Activated naive CD8-positive, alpha-beta T cell treated with anti-CD3 and anti-CD28 coated beads, Interleukin-2, amount 10 ng/mL, durations not matched to agents 7 days and 5 days (primary cell): ENCODE measurements around the gene ERV3-1. TPM values are rescaled to one million over a fixed set of nuclear protein-coding genes. Genes with fewer than 3 reads are reported as not detected.
"Not testable (repeated sequence)": the region's sequence is repeated elsewhere in the genome, so short reads cannot be mapped to it uniquely, and the experiment has no call there.

Source experiments
- ATAC-seq: fragments of 150-1000 bp; cut with Tn5 transposase; one replicate; pipeline ENCODE4 v1.10.0; 2021; ENCODE audit warnings: low read depth, moderate library complexity
- POLR2A ChIA-PET: fragments of 350-600 bp; sonication (Branson Sonifier 250); formaldehyde crosslinking; loops from one replicate; lab custom pipeline; 2021; ENCODE audit warnings: antibody characterized with exemption; lab: Charles Lee
- DNase-seq: peaks from one replicate; pipeline ENCODE4 v3.0.0; 2021
- H3K27ac Mint-ChIP-seq: one replicate; pipeline ENCODE4 v1.8.0; 2022; ENCODE audit warnings: mild to moderate bottlenecking, mixed read lengths
- H3K27me3 Mint-ChIP-seq: one replicate; pipeline ENCODE4 v1.8.0; 2022; ENCODE audit warnings: mild to moderate bottlenecking, moderate library complexity, mixed read lengths
- H3K36me3 Mint-ChIP-seq: one replicate; pipeline ENCODE4 v1.8.0; 2021; ENCODE audit warnings: mild to moderate bottlenecking, mixed read lengths
- H3K4me1 Mint-ChIP-seq: one replicate; pipeline ENCODE4 v1.8.0; 2021; ENCODE audit warnings: mixed read lengths
- H3K4me3 Mint-ChIP-seq: one replicate; pipeline ENCODE4 v1.8.0; 2022; ENCODE audit warnings: mild to moderate bottlenecking, moderate library complexity, mixed read lengths
- H3K9me3 Mint-ChIP-seq: one replicate; pipeline ENCODE4 v1.8.0; 2021; ENCODE audit warnings: mixed read lengths
- total RNA-seq, 2 experiments: library from RNA; stranded (reverse); gene quantifications; one replicate each; pipeline ENCODE4 v1.2.3, GENCODE V29; 2021

ERV3-1 gene
- 10 to 100 TPM; 16.9 to 17.3 TPM for total RNA-seq

- ATAC-seq, result peak; percentile 100
- Mint-ChIP-seq H3K4me1 (peaks cover 14% of the 10 kb centered on the region), H3K4me3 (peak within 1 kb of the TSS; percentile 95), H3K9me3 (peaks cover 6% of the 10 kb centered on the region), H3K36me3 (peaks cover 39% of the 10 kb centered on the region), H3K27ac (peak within 1 kb of the TSS; percentile 93), H3K27me3 (no peaks in the 10 kb centered on the region)
- POLR2A ChIA-PET, result interaction anchor here (0.6 to 2.5 kb wide), 15 partner anchors 13 to 1081 kb away, joined by 3 to 28 read pairs (median 5); partner anchors contain the start of genes ZNF107, ZNF117, ZNF138 and ZNF273
- peak; percentile 83 for DNase-seq
Measured at GRCh38 chr7:65006094-65006992, at the start of gene ERV3-1. Gene ERV3-1, minus strand, starts transcription at chr7:65006687. Its CDS starts 13,661 bp downstream, at chr7:64993026.

- H3K4me3 Mint-ChIP-seq, H3K27me3 Mint-ChIP-seq, H3K4me1 Mint-ChIP-seq, POLR2A ChIA-PET, H3K9me3 Mint-ChIP-seq, ATAC-seq, DNase-seq, H3K27ac Mint-ChIP-seq: not testable (repeated sequence)
- H3K36me3 Mint-ChIP-seq, result peaks cover 36% of the 10 kb centered on the region
Measured at GRCh38 chr7:65055786-65056185, 49.3 kb upstream of the ERV3-1 start.

GRCh38 chr7:65054466-65054994 lies 48.0 kb upstream of the ERV3-1 start:
- H3K27me3 Mint-ChIP-seq, H3K4me3 Mint-ChIP-seq, DNase-seq, POLR2A ChIA-PET, H3K9me3 Mint-ChIP-seq, ATAC-seq, H3K27ac Mint-ChIP-seq, H3K4me1 Mint-ChIP-seq: not testable (repeated sequence)
- peaks cover 37% of the 10 kb centered on the region for H3K36me3 Mint-ChIP-seq

GRCh38 chr7:65051654-65052053 lies 45.2 kb upstream of the ERV3-1 start:
- POLR2A ChIA-PET, H3K27ac Mint-ChIP-seq, H3K4me1 Mint-ChIP-seq, H3K9me3 Mint-ChIP-seq, H3K4me3 Mint-ChIP-seq, ATAC-seq, DNase-seq, H3K27me3 Mint-ChIP-seq: not testable (repeated sequence)
- H3K36me3 Mint-ChIP-seq, result peaks cover 29% of the 10 kb centered on the region

GRCh38 chr7:65051139-65051538 lies 44.7 kb upstream of the ERV3-1 start:
- H3K36me3 Mint-ChIP-seq, result peaks cover 23% of the 10 kb centered on the region
- DNase-seq, H3K4me1 Mint-ChIP-seq, H3K9me3 Mint-ChIP-seq, H3K27me3 Mint-ChIP-seq, H3K4me3 Mint-ChIP-seq, H3K27ac Mint-ChIP-seq, POLR2A ChIA-PET, ATAC-seq: not testable (repeated sequence)

- H3K4me1 Mint-ChIP-seq, H3K27me3 Mint-ChIP-seq, DNase-seq, H3K9me3 Mint-ChIP-seq, H3K27ac Mint-ChIP-seq, POLR2A ChIA-PET, H3K4me3 Mint-ChIP-seq, ATAC-seq: not testable (repeated sequence)
- H3K36me3 Mint-ChIP-seq, result peaks cover 18% of the 10 kb centered on the region
Measured at GRCh38 chr7:65046329-65046728, 39.8 kb upstream of the ERV3-1 start.

- H3K9me3 Mint-ChIP-seq, DNase-seq, POLR2A ChIA-PET, H3K4me3 Mint-ChIP-seq, H3K27me3 Mint-ChIP-seq, ATAC-seq, H3K4me1 Mint-ChIP-seq, H3K27ac Mint-ChIP-seq: not testable (repeated sequence)
- H3K36me3 Mint-ChIP-seq, result peaks cover 13% of the 10 kb centered on the region
Measured at GRCh38 chr7:65045589-65045988, 39.1 kb upstream of the ERV3-1 start.

- DNase-seq, result peak; percentile 58
- H3K4me1 Mint-ChIP-seq, result peaks cover 13% of the 10 kb centered on the region
- H3K27me3 Mint-ChIP-seq, H3K36me3 Mint-ChIP-seq, H3K9me3 Mint-ChIP-seq: not testable (repeated sequence)
- H3K4me3 Mint-ChIP-seq, result peak overlapping the region; percentile 85
- H3K27ac Mint-ChIP-seq, result peak overlapping the region; percentile 71
- ATAC-seq, result peak; percentile 21
- POLR2A ChIA-PET, result interaction anchor here (0.9 to 3.3 kb wide), 4 partner anchors 10 to 724 kb away, joined by 3 to 28 read pairs (median 6); partner anchors contain the start of genes ERV3-1 and ZNF273
Measured at GRCh38 chr7:65038767-65039166, 32.3 kb upstream of the ERV3-1 start.

GRCh38 chr7:65037740-65038688 lies 31.5 kb upstream of the ERV3-1 start:
- DNase-seq, result peak; percentile 89
- Mint-ChIP-seq H3K27ac (peak overlapping the region; percentile 82), H3K4me1 (peaks cover 13% of the 10 kb centered on the region), H3K36me3 (peaks cover 1% of the 10 kb centered on the region), H3K27me3 (no peaks in the 10 kb centered on the region), H3K4me3 (peak overlapping the region; percentile 82), H3K9me3 (peaks cover 2% of the 10 kb centered on the region)
- POLR2A ChIA-PET, result interaction anchor here (0.9 to 3.3 kb wide), 7 partner anchors 11 to 723 kb away, joined by 3 to 28 read pairs (median 4); partner anchors contain the start of genes ERV3-1, ZNF138, ZNF273 and ZNF92
- peak; percentile 90 for ATAC-seq

- H3K4me1 Mint-ChIP-seq, result peaks cover 13% of the 10 kb centered on the region
- POLR2A ChIA-PET, result interaction anchor here (3.3 kb wide), 1 partner anchor 30 kb away, joined by 28 read pairs; the partner anchor contains the start of gene ERV3-1
- H3K27me3 Mint-ChIP-seq, H3K4me3 Mint-ChIP-seq, H3K9me3 Mint-ChIP-seq, ATAC-seq, H3K27ac Mint-ChIP-seq, DNase-seq, H3K36me3 Mint-ChIP-seq: not testable (repeated sequence)
Measured at GRCh38 chr7:65036526-65036925, 30.0 kb upstream of the ERV3-1 start.

- ATAC-seq, H3K4me3 Mint-ChIP-seq, DNase-seq, H3K36me3 Mint-ChIP-seq, H3K27me3 Mint-ChIP-seq, H3K27ac Mint-ChIP-seq, H3K9me3 Mint-ChIP-seq, POLR2A ChIA-PET: not testable (repeated sequence)
- peaks cover 13% of the 10 kb centered on the region for H3K4me1 Mint-ChIP-seq
Measured at GRCh38 chr7:65035469-65035868, 29.0 kb upstream of the ERV3-1 start.

- DNase-seq, POLR2A ChIA-PET, H3K27me3 Mint-ChIP-seq, H3K27ac Mint-ChIP-seq, H3K9me3 Mint-ChIP-seq, H3K4me1 Mint-ChIP-seq, ATAC-seq, H3K4me3 Mint-ChIP-seq, H3K36me3 Mint-ChIP-seq: not testable (repeated sequence)
Measured at GRCh38 chr7:65034120-65034782, 27.8 kb upstream of the ERV3-1 start.
